ENCODE data around the gene SCGB1D1. TPM values are rescaled to one million over a fixed set of nuclear protein-coding genes. Genes with fewer than 3 reads are reported as not detected.

The SCGB1D1 gene
- total and polyA plus RNA-seq, 7 donors, result not detected

DNA sequence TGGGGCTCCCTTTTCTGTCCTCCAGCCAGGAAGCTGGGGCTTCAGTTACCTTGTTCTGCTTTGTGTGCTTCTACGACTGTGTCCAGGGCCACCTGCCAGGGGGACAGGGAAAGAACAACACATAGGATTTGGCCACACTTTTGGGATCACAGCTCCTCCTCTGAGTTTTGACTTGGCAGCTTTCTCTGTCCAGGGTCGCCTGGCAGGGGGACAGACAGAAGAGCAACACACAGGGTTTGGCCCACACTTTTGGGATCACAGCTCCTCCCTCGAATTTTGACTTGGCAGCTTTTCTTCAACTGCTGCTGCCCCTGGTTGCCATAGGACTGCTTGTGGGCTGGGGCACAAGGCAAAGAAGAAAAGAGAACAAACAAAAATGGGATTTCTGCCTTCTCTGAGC lies 47.1 kb upstream of the SCGB1D1 start:
- H3K36me3 ChIP-seq (ENCODE audit: insufficient read depth in 1 of 2, low read depth in 1 of 2), result peaks cover 4 to 76% of the 10 kb centered on the region in 2 donors
- H3K4me3 ChIP-seq, result no peak overlapping the region
- TF ChIP-seq, protein P1, sequence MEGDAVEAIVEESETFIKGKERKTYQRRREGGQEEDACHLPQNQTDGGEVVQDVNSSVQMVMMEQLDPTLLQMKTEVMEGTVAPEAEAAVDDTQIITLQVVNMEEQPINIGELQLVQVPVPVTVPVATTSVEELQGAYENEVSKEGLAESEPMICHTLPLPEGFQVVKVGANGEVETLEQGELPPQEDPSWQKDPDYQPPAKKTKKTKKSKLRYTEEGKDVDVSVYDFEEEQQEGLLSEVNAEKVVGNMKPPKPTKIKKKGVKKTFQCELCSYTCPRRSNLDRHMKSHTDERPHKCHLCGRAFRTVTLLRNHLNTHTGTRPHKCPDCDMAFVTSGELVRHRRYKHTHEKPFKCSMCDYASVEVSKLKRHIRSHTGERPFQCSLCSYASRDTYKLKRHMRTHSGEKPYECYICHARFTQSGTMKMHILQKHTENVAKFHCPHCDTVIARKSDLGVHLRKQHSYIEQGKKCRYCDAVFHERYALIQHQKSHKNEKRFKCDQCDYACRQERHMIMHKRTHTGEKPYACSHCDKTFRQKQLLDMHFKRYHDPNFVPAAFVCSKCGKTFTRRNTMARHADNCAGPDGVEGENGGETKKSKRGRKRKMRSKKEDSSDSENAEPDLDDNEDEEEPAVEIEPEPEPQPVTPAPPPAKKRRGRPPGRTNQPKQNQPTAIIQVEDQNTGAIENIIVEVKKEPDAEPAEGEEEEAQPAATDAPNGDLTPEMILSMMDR (IDR thresholded peaks at IDR 0.05), result no peak
- H3K27ac ChIP-seq, result no peak overlapping the region
- intact Hi-C loops (cut with DNase I), result no loop called here
- ATAC-seq (no peak), DNase-seq (no peak)
- H3K27me3 ChIP-seq (ENCODE audit: insufficient read depth in 3 of 3, low read length in 2 of 3), result no peaks in the 10 kb centered on the region
- 30 to 39% (median 32%) methylated on average over 3 of the region's 3 CpGs for WGBS, 3 donors
- H3K4me1 ChIP-seq, result no peaks in the 10 kb centered on the region
- no peaks in the 10 kb centered on the region for H3K9me3 ChIP-seq

DNA sequence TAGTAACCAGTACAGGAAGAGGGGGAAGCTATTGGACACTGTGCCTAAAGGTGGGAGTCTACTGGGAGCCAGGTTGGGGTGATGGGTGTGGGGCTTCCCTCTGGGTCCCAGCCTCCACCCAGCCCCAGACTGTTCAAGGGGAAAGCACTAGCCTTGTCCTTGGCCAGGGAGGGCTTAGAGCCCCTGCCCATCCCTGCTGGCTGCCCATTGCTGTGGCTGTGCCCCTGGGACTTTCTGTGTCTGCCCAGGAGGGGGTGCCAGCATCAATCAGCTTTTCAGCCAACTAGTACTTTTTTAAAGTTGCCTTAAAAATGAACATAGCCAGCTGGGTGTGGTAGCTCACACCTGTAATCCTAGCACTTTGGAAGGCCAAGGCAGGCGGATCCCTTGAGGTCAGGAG lies 46.3 kb upstream of the SCGB1D1 start:
- intact Hi-C loops (cut with DNase I), result no loop called here
- Histone ChIP-seq H3K27ac (no peak overlapping the region), H3K4me3 (no peak overlapping the region), H3K9me3 (no peaks in the 10 kb centered on the region), H3K27me3 (ENCODE audit: insufficient read depth in 3 of 3, low read length in 2 of 3) (no peaks in the 10 kb centered on the region), H3K4me1 (no peaks in the 10 kb centered on the region), H3K36me3 (ENCODE audit: insufficient read depth in 1 of 2, low read depth in 1 of 2) (peaks cover 4 to 70% of the 10 kb centered on the region in 2 donors)
- DNase-seq (no peak), ATAC-seq (no peak)
- 93 to 95% (median 93%) methylated on average over 1 of the region's 1 CpG for WGBS, 3 donors
- TF ChIP-seq, protein P1 (IDR thresholded peaks at IDR 0.05), result no peak

DNA sequence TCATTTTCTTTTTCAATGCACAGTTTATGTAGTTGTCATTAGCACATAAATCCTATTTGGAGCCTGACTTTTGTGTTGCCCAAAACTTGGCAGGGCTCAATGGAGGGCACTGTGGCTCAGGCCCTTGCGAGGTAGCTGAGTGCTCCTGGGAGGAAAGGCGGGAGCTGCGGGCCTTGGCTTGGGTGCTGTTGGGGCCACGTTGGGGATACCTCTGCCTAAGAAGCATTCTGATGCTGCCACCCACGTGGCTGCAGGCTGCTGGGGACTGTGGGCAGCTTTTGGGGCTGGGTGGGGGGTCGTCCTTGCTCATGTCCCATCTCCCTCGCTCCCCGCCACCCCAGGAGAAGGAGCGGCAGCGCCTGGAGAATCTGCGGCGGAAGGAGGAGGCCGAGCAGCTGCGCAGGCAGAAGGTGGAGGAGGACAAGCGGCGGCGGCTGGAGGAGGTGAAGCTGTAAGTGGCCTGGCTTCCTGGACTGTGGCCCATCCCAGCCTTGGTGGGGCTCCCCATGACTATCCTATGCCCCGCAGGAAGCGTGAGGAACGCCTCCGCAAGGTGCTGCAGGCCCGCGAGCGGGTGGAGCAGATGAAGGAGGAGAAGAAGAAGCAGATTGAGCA lies 45.3 kb upstream of the SCGB1D1 start:
- intact Hi-C loops (cut with DNase I), result no loop called here
- Histone ChIP-seq H3K27ac (no peak overlapping the region), H3K27me3 (ENCODE audit: insufficient read depth in 3 of 3, low read length in 2 of 3) (no peaks in the 10 kb centered on the region), H3K4me3 (no peak overlapping the region), H3K4me1 (no peaks in the 10 kb centered on the region), H3K9me3 (no peaks in the 10 kb centered on the region), H3K36me3 (ENCODE audit: insufficient read depth in 1 of 2, low read depth in 1 of 2) (peaks cover 4 to 69% of the 10 kb centered on the region in 2 donors)
- 97 to 98% (median 97%) methylated on average over 24 of the region's 24 CpGs for WGBS, 3 donors
- TF ChIP-seq, protein P1 (IDR thresholded peaks at IDR 0.05), result no peak
- DNase-seq, result no peak
- ATAC-seq, result no peak

DNA sequence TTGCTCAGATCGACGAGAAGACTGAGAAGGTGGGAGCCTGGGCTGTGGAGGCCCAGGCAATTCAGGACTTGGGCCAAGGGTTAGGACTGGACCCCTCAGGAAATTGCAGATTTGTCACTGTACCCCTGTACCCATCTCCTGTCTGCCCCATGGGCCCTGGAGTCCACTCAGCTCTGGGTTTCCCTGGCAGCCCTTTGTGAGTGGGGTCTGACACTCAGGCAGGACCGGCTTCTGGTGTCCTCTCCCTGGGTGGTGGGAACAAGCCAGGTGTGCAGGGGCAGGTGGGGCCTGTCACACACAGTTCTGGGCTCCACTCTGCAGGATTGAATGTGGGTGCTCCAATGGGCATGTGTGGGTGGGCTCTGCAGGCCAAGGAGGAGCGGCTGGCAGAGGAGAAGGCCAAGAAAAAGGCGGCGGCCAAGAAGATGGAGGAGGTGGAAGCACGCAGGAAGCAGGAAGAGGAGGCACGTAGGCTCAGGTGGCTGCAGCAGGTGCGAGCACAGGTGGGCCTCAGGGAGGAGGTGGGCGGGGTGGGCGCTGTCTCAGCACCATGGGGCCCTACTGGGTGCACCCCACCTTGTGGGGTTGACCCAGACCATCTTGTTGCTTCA lies 44.6 kb upstream of the SCGB1D1 start:
- ATAC-seq, result no peak
- no peak for DNase-seq
- Histone ChIP-seq H3K9me3 (no peaks in the 10 kb centered on the region), H3K27me3 (ENCODE audit: insufficient read depth in 3 of 3, low read length in 2 of 3) (no peaks in the 10 kb centered on the region), H3K36me3 (ENCODE audit: insufficient read depth in 1 of 2, low read depth in 1 of 2) (peaks cover 4 to 69% of the 10 kb centered on the region in 2 donors), H3K4me3 (no peak overlapping the region), H3K4me1 (no peaks in the 10 kb centered on the region), H3K27ac (no peak overlapping the region)
- WGBS, 3 donors, result 96 to 98% (median 96%) methylated on average over 11 of the region's 11 CpGs
- intact Hi-C loops (cut with DNase I), result no loop called here
- TF ChIP-seq, protein P1 (IDR thresholded peaks at IDR 0.05), result no peak

Measured in psoas muscle (tissue), 8 donors.